Stimulated activated CD8-positive, alpha-beta memory T cell treated with anti-CD3 and anti-CD28 coated beads, Interleukin-12 subunit alpha, Interleukin-12 subunit beta, amount 100 ng/mL, for 24 hours (primary cell): ENCODE data around the gene MXD1.
"Not testable (repeated sequence)": the region's sequence is repeated elsewhere in the genome, so short reads cannot be mapped to it uniquely, and the experiment has no call there.

Experiments
- DNase-seq: peaks from one replicate; pipeline ENCODE4 v3.0.0-alpha.2; 2020; ENCODE audit errors: extremely low read depth

The MXD1 gene

DNA sequence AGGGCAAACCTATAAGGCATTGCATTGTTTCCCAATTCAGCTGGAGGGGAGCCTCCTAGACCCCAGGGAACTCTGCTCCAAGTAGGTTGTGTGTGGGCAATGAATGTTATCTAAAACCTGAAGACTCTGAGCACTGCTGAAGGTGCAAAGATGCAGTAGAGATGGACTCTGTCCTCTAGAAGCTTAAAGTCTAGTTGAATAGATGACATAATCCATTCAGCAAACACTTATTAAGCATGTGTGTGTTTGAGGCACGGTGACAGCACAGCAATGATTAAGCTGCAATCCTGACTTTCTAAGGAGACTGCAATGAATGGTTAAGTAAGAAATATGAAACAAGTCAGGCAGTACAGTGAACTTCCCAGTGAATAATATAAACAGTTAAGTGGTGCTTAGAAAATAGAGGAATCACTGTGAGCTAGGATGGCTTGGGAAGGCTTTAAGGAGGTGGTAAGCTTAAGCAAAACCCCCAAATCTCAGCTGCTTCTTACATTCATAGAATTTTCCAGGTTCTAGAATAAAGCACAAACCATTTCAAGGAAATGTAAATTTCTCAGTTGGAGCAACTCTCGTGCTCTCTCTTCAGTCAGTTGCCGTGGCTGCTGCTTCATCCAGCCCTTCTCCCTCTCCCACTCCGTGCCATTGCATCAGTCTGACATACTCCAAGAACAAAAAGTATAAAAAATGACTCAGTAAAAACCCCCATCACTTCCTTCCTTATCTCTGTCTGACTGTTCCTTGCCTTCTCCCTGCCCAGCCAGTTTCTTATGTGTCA lies 19.1 kb downstream of the MXD1 start:
- DNase-seq, result no peak

DNA sequence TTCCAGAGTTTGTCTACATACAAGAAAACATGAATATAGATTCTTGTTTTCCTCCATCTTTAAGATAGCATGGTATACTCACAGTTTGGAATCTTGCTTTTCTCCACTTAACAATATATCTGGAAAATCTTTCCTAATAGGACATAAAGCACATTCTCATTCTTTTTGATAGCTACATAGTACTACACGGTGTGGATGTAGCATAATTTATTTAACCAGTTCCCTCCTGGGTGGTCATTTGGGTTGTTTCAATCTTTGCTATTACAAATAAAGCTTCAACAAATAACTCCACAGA lies 19.7 kb downstream of the MXD1 start:
- DNase-seq, result no peak

DNA sequence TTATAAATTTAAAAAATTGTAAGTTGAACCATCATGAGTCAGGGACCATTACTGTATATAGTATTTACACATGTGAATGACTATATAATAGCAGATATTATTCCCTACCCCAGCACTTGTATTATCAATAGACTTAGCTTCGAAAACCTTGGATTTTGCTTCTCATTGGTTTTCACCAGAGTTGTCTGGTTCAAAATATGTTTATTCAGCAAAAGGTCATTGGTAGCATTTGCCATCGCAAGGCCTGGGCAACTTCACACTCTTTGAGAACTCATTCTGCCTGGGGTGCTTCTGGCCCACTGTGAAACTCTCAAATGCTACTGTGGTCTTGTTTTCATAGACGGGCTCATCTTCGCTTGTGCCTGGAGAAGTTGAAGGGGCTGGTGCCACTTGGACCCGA lies 20.1 kb downstream of the MXD1 start:
- DNase-seq, result no peak

DNA sequence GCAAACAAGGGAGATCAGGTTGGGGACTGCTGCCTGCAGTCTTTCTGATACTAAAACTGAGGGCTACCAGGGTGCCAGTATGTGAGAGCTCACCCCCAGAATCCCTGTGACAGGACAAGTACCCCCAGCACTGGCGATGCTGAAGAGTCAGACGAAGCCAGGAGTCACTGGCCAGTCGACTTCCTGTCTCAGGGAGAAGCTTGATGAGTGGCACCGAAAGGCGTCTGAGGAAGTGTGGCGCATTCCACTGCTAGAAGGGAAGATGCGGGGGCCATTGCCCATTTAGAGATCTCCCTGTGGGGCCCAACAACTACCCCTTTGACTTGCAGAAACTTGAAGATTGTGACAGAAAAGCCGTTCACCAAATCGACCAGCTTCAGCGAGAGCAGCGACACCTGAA lies 22.0 kb downstream of the MXD1 start:
- DNase-seq, result no peak

DNA sequence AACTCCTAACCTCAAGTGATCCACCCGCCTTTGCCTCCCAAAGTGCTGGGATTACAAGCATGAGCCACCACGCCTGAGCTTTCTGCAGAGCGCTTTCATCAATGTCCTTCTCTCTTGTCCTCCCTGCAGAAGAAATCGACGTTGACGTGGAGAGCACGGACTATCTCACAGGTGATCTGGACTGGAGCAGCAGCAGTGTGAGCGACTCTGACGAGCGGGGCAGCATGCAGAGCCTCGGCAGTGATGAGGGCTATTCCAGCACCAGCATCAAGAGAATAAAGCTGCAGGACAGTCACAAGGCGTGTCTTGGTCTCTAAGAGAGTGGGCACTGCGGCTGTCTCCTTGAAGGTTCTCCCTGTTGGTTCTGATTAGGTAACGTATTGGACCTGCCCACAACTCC lies 23.1 kb downstream of the MXD1 start:
- no peak for DNase-seq

DNA sequence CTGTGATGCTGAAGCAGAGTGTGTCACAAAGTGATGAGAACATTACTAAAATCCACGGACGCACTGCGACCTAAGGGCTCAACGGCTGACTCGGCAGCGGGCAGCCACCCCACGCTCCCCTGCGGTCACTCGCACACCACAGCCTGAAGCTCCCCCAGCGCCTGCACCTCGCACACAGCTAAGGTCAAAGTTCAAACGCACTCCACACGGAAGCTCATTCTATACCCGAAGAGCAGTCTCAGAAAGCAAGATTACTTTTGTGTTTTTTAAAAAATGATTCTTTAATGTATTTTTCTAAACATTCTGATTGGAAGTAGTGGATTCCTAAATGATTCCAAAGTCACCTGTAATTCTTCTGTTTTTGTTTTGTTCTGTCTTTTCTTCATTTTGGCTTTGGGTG lies 24.8 kb downstream of the MXD1 start:
- DNase-seq, result no peak

DNA sequence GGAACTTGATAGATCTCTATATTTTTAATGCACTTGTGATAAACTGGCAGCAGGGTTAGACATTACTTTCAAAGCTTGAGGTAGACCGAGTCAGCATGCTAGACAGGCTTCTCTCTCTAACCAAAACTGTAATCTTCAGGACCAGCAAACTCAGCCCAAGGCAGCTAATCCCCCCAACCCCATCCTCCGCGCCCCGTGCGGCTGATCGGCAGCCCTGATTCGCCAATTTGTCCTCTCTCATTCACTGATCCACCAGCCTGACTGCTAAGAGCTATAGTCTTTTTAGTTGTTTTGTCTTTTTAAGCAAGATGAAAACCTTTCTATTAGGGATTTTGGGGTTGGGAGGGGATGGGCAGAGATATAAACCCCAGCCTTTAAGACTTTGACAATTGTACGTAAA lies 25.8 kb downstream of the MXD1 start:
- DNase-seq, result no peak

DNA sequence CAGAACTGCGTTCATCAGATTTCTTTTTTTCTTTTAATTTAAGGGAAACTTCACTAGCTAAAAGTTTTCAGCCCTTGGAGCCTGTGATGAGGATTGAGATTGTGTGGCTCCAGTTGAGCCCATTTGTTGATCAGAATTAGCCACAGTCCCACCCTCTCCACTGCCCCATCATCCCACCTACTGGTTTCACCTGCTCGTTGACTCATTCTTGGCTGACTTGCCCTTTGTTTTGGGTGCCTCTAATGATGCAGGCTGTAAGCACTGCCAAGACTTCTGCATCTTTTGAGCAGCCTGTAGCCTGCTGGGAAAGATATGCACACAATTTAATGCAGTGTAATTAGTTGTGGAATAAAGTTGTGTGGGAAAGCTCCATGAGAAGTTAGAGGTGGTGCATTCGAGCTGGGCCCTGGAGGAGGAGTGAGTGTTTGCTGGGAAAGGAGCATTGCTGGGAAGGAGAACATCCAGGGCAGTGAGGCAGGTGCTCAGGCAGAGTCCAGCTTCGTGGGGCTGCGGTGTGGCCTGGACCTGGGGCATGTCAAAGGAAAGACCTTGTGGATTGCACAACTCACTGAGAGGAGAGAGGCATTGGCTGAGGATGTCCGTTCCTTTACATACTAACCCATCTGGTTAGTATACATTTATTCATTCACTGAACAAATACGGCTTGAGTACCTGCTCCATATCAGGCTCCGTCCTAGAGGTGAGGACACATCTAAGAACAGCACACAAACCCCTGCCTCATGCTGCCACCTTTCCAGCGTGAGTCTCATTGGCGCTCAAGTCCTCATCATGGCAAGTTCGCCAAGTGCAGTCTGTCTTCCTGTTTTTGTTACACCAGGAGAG lies 28.3 kb downstream of the MXD1 start:
- DNase-seq, result no peak

DNA sequence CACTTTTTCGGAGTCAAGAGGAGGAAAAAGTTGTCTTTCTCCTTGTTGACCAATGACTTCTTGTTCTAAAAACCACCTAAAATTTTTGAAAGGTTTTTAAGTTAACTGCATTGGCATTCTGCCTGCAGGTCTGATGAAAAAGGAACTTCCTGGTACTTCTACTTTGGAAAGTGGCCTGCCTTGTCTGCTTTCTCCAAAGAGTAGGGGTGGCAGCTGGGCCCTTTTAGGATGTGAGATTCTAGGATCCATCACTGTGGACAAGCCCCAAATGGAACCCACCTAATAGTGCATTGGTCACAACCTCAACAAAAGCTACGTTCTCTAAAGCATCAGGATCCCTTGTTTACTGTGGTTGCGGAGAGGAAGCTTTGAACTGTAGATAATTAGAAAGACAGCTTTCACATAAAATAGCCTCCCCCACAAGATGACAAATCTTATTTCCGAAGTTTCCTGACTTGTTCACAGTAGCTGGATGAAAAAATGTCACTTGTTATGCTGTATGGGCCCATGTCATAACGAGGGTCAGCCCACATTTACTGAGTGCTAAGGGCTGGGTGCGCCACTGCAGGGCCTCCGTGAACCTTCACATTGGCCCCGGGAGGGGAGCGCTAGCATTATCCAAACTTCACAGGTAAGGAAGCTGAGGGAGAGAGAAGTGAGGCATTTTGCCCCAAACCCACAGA lies 29.1 kb downstream of the MXD1 start:
- DNase-seq, result no peak

DNA sequence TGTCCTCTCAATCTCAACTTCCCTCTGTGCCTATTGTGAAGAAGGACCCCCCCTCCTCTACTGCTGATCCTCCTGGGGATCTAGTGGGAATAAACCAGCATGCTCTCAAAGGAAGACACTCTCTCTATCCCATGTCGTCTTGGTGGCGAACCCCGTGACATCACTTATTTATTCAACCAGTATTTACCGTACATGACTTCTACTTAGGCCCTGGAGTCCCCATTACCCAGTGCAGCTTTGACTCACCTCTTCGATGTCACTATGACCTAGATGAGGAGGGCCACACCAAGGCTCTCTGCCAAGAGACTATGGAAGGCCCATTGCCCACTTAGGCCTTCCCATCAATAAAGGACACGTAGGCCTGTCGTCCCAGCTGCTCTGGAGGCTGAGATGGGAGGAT lies 29.8 kb downstream of the MXD1 start:
- no peak for DNase-seq

DNA sequence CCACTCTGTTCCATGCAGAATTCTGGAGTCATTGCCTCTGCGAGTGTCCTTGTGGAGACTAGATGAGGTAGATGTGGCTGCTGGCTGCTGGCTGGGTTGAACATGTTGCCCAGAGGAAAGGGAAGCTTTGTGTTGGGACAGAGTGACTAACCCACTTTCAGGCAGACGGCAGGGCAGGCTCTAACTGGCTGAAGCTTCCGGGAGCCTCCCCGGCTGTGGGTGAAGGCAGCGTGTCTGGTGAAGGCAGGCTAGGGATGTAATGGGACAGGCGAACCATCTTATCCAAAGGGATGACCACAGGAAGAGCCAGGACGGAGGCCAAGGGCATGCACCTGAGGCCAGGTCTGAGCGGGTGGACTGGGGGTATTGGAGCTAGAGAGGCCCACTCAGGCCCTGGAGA lies 30.5 kb downstream of the MXD1 start:
- no peak for DNase-seq

DNA sequence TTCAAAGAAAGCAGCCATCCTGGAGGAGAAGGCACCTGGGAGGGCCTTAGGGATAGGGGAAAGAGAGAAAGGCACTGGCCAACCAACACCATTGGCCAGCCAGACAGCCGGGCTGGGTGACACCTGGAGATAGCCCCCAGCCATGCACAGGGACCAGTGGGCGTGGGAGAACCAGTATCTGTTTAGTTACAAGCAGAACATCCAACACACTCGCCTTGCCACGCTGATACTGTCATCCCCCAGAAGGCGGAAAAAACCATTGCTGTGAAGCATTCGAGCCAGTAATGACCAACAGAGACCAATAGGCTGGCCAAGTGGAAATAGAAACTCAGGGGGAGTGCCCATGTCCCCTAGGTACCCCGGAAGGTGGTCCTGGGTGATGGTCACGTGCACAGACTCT lies 31.0 kb downstream of the MXD1 start:
- no peak for DNase-seq

DNA sequence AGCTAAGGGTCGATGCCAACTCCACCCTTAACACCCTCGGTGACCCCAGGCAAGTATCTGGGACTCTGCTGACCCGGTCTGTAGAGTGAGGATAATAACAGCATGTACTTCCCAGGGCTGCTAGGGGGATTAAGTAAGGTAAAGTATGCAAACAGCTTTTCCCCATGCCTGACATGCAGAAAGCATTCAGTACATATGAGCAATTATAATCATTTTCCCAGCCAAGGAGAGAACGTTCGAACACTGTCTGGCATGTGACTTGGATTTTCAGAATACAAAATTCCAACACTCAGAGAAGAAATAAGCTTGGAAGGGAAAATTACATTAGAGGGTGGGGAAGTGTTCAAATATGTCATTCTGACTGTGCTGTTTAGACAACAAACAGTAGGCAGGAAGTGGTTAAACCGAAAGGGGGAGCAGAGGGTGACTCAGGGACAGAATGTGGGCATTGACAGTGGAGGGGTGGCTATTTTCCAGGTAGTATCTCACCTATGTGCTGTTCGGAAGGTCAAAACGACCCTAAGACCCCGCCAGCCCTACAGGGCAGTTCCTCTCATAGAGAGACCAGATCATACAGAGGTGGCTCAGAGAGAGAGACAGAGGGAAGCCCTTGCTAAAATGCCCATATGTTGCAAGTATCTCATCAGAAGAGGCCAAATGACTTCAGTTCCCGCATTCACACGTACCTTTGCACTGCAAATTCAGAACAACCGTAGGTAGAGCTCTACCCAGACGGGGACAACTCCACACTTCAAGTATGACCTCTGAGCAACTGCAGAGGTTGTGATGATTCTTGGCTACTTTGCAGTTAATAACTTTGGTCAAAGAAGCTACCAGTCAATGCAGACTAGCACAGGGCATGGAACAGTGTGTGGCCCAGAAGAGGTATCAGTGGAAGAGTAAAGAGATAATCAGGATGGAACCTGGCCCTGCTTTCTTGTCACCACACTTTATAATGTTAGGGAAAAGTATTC lies 31.7 kb downstream of the MXD1 start:
- no peak for DNase-seq

DNA sequence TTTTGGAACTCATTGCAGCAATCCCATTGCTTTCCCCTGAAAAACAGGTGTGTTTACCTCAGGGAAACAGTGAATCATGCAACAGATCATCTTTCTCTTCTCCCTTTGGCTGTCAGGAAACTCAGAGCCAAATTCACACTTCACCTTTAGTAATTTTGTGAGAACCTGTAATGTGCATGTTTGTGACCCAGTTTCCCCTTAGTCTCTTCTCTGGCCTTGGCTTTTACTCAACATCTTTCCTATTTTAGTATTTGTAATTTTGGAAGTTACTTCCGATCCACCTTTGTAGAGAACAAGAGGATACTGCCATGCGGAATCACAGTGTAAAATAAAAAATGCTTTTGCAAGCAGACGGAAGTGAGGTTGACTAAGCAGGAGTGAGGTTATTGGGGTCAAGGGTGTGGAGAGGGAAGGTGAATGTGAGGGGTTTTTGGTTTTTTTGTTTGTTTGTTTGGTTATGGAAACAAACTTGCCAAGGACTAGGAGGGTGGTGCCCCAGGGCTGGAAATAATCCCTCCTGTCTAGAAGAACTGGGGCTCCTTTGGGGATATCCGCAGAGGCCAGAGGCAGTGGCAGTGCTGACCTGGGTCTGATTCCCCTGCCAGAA lies 32.5 kb downstream of the MXD1 start:
- no peak for DNase-seq

DNA sequence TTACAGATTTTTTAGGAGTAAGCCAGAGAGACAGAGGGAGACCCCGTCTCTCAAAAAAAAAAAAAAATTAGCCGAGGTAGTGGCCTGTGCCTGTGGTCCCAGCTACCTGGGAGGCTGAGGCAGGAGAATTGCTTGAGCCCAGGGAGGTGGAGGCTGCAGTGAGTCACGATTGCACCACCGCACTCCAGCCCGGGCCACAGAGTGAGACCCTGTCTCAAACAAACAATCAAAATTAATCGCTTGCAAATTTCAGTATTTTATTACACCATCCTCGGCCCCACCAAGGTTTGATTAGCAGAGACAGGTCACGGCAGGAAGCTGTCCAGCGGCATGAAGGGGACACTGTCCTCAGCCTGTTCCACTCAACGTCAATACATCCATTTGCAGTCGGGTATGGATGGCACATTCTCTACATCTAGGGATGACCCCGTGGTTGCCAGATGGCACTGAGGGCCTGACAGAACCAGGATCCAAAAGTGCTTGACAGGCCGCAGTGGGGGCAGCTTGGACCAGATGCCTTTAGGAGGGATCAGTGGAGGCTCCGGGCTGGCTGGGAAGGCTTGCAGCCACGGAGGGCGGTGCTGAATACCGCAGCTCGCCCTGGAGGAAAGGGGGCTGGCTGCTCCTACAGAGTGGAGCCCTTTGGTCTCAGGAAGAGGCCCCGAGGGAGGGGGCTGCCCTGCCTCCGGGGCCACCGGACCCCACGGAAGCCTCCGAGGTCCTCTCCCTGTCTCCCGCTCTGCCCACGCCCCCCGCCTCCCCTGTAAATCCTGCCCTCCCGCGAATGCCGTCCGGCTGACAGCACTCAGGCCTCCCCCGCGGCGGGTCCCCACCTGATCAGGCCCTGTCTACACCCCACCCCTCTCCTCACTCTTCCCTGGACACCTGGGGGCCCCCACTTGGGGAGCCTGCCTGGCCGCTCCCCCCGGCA lies 33.4 kb downstream of the MXD1 start:
- DNase-seq, result no peak

DNA sequence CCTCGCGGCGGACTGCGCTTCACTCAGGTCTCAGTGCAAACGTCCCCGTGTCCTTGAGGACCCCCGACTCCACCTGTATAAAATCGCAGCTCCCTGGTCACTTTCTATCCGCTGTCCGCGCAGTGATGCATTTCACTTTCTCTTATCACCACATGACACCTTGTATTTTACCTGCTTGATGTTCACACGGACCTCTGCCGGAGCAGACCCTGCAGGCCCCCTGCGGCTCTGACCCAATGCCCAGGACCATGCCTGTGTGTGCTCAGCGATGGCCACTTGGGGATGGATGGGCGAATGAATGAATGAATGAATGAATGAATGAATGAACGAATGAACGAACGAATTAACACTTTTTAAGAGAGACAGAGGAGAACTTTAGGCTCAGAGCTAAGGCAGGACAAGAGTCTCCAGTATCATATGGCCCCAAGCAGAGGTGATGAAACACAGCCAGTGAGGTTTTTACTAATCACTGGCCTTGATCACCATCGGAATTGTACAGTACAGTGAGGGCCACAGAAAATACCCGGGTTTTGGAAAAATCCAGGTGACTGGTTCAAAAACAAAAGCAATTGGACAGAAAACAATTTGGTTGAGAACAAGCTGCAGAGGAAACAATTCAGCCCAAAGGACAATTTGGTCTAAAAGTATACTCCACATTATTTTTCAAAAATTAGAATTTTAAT lies 34.2 kb downstream of the MXD1 start:
- no peak for DNase-seq

DNA sequence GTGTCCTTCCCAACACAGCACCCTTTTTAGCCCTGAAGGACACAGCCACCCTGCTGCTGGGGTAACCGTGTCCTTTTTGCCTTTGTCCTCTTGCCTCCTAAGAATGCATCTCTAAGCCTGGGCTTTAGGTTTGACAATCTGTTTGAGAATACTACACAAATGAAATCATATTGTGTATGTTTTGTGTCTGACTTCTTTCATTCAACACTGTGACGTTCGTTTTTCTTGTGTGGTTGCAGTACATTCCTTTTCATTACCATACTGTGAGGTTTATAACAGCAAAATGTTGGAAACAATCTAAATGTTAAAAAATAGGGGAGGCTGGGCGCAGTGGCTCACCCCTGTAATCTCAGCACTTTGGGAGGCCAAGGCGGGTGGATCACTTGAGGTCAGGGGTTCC lies 35.3 kb downstream of the MXD1 start:
- DNase-seq, result no peak

DNA sequence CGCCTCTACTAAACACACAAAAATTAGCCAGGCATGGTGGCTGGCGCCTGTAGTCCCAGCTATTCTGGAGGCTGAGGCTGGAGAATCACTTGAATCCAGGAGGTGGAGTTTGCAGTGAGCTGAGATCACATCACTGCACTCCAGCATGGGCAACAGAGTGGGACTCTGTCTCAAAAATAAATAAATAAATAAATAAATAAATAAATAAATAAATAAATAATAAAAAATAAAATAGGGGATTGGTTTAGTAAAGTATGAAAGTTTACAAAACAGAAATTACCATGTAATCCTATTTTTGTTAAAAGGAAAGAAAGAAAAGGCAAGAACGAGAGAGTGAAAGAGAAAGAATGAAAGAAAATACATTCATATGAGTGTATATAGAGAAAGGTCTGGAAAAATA lies 35.8 kb downstream of the MXD1 start:
- not testable (repeated sequence) for DNase-seq

DNA sequence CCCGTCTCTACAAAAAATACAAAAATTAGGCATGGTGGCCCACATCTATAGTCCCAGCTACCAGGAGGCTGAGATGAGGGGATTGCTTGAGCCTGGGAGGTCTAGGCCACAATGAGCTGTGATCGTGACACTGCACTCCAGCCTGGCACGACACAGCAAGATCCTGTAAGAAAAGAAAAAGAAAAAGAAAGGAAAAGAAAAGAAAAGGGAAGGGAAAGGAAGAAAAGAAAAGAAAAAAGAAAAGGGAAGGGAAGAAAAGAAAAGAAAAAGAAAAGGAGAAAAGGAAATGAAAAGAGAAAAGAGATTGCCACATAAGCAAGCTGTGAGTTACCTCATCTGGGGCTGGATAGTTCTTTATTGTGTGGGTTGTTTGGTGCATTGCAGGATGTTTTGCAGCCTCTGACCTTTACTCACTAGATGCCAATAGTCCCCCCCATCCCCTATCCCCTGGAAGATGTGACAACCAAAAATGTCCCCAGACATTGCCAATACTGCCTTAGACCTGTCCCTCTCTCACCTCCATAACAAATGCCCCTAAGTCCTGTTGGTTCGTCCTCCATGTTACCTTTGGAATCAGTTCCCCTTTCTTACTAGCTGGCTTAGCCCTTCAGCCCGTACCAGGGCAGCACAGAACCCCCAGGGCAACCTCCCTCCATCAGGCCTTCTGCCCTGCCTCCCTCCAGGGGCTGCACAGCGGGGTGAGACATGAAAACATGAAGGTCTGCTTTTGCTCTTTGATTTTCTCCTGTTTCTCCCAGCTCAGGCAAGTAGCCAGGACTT lies 37.6 kb downstream of the MXD1 start:
- DNase-seq, result no peak
